IMR-90 (cell line): ENCODE data around the gene ITM2B. TPM values are rescaled to one million over a fixed set of nuclear protein-coding genes. Genes with fewer than 3 reads are reported as not detected.

ENCODE experiments used
- ATAC-seq: fragments of 200-7000 bp; cut with Tn5 transposase; 2 replicates; pipeline ENCODE4 v1.9.1; 2020; ENCODE audit warnings: low read depth, mild to moderate bottlenecking, moderate library complexity
- BruUV-seq: library from RNA; stranded (reverse); fragments of 400-500 nt; replicated peaks from 2 replicates; lab custom pipeline; 2021; lab: Mats Ljungman, UMichigan
- CTCF ChIA-PET: fragments of 300-600 bp; formaldehyde crosslinking; extraction: SDS; loops from one replicate; lab custom pipeline; 2021; ENCODE audit warnings: antibody characterized with exemption; lab: Yijun Ruan, JAX
- POLR2A ChIA-PET: fragments of 300-600 bp; sonication (Branson Sonifier 250); formaldehyde crosslinking; loops from one replicate; lab custom pipeline; 2022; ENCODE audit warnings: antibody characterized with exemption; ENCODE audit not compliant: unreplicated experiment; lab: Charles Lee
- DNase-seq: peaks from one replicate; pipeline ENCODE4 v3.0.0; 2013
- H2AFZ ChIP-seq: replicated peaks from 2 replicates; pipeline ENCODE3; 2013; ENCODE audit warnings: low read length, mild to moderate bottlenecking; ENCODE audit not compliant: poor library complexity
- H2AK5ac ChIP-seq: 2 replicates; pipeline ENCODE4 v1.6.1; 2013; ENCODE audit warnings: low read depth, low read length, inconsistent platforms
- H2AK9ac ChIP-seq: replicated peaks from 2 replicates; pipeline ENCODE3; 2013; ENCODE audit warnings: mild to moderate bottlenecking, low read depth, low read length, moderate library complexity; ENCODE audit not compliant: poor library complexity
- H2BK120ac ChIP-seq: 2 replicates; pipeline ENCODE4 v1.6.1; 2013; ENCODE audit warnings: low read depth, low read length, inconsistent platforms
- H2BK15ac ChIP-seq: 3 replicates; pipeline ENCODE4 v1.6.1; 2013; ENCODE audit warnings: low read depth, low read length, inconsistent platforms
- H2BK20ac ChIP-seq: 2 replicates; pipeline ENCODE4 v1.6.1; 2013; ENCODE audit warnings: low read depth, mild to moderate bottlenecking, inconsistent platforms, low read length, moderate library complexity
- H2BK5ac ChIP-seq: 2 replicates; pipeline ENCODE4 v1.6.1; 2013; ENCODE audit warnings: mild to moderate bottlenecking, low read depth, low read length, inconsistent platforms; ENCODE audit not compliant: poor library complexity, severe bottlenecking
- H3K14ac ChIP-seq: replicated peaks from 2 replicates; pipeline ENCODE4 v1.6.1; 2013; ENCODE audit warnings: low read depth, low read length, inconsistent platforms
- H3K18ac ChIP-seq: 2 replicates; pipeline ENCODE4 v1.6.1; 2013; ENCODE audit warnings: low read depth, low read length, control low read depth
- H3K23ac ChIP-seq: 2 replicates; pipeline ENCODE4 v1.6.1; 2013; ENCODE audit warnings: low read depth, low read length, inconsistent platforms
- H3K27ac ChIP-seq: 2 replicates; pipeline ENCODE4 v1.5.1; 2013; ENCODE audit warnings: mild to moderate bottlenecking, control low read depth, low read length; ENCODE audit not compliant: insufficient read depth
- H3K27me3 ChIP-seq: 2 replicates; pipeline ENCODE4 v1.6.1; 2013; ENCODE audit warnings: low read length; ENCODE audit not compliant: control insufficient read depth, insufficient read depth
- H3K36me3 ChIP-seq: 2 replicates; pipeline ENCODE4 v1.6.1; 2013; ENCODE audit warnings: low read length, mixed read lengths; ENCODE audit not compliant: control insufficient read depth, insufficient read depth
- H3K4ac ChIP-seq: 2 replicates; pipeline ENCODE4 v1.6.1; 2013; ENCODE audit warnings: low read depth, low read length, inconsistent platforms
- H3K4me1 ChIP-seq: 2 replicates; pipeline ENCODE4 v1.6.1; 2013; ENCODE audit warnings: low read length, mixed read lengths; ENCODE audit not compliant: control insufficient read depth, insufficient read depth
- H3K4me2 ChIP-seq: 2 replicates; pipeline ENCODE4 v1.6.1; 2013; ENCODE audit warnings: low read depth, mild to moderate bottlenecking, control low read depth, low read length, moderate library complexity
- H3K4me3 ChIP-seq: 2 replicates; pipeline ENCODE4 v1.5.1; 2013; ENCODE audit warnings: low read depth, mild to moderate bottlenecking, control low read depth, low read length, moderate library complexity; ENCODE audit not compliant: insufficient read depth
- H3K56ac ChIP-seq: 2 replicates; pipeline ENCODE4 v1.6.1; 2013; ENCODE audit warnings: low read length, inconsistent platforms; ENCODE audit not compliant: insufficient read depth; ENCODE audit errors: extremely low read depth
- H3K79me1 ChIP-seq, 2 experiments: 2 replicates each; pipeline ENCODE4 v1.6.1; 2013; ENCODE audit warnings: low read length in 2 of 2, inconsistent platforms in 1 of 2, low read depth in 1 of 2
- H3K9ac ChIP-seq: 2 replicates; pipeline ENCODE4 v1.6.1; 2013; ENCODE audit warnings: low read depth, low read length, control low read depth
- H3K9me1 ChIP-seq: 2 replicates; pipeline ENCODE4 v1.6.1; 2013; ENCODE audit warnings: low read length, inconsistent platforms; ENCODE audit not compliant: insufficient read depth
- H3K9me3 ChIP-seq: 2 replicates; pipeline ENCODE4 v1.6.1; 2013; ENCODE audit warnings: low read length; ENCODE audit not compliant: control insufficient read depth, insufficient read depth
- H4K20me1 ChIP-seq: 2 replicates; pipeline ENCODE4 v1.6.1; 2013; ENCODE audit warnings: low read length, inconsistent platforms; ENCODE audit not compliant: insufficient read depth
- H4K5ac ChIP-seq: 2 replicates; pipeline ENCODE4 v1.6.1; 2013; ENCODE audit warnings: mild to moderate bottlenecking, low read depth, low read length, control low read depth
- H4K8ac ChIP-seq, 2 experiments: 2 replicates each; pipeline ENCODE4 v1.6.1; 2013; ENCODE audit warnings: low read depth in 2 of 2, low read length in 2 of 2, control low read depth in 1 of 2, inconsistent platforms in 1 of 2
- H4K91ac ChIP-seq: 2 replicates; pipeline ENCODE4 v1.6.1; 2013; ENCODE audit warnings: low read depth, low read length, inconsistent platforms; ENCODE audit not compliant: insufficient read depth
- CEBPB ChIP-seq: IDR thresholded peaks from 2 replicates; pipeline ENCODE4 v1.6.1; 2012; ENCODE audit warnings: low read depth, low read length, improper control_type of control experiment
- FOS ChIP-seq: fragments of 150-350 bp; IDR thresholded peaks from 2 replicates; pipeline ENCODE4 v1.6.1; 2016; ENCODE audit warnings: low read depth, low read length
- MAZ ChIP-seq: IDR thresholded peaks from 2 replicates; pipeline ENCODE4 v1.6.1; 2012; ENCODE audit warnings: low read depth, mild to moderate bottlenecking, low read length, improper control_type of control experiment, moderate library complexity, borderline replicate concordance
- POLR2A ChIP-seq: IDR thresholded peaks from 2 replicates; pipeline ENCODE4 v1.6.1; 2012; ENCODE audit warnings: mild to moderate bottlenecking, low read depth, low read length
- SMC3 ChIP-seq: fragments of 150-350 bp; IDR thresholded peaks from 2 replicates; pipeline ENCODE4 v1.6.1; 2016; ENCODE audit warnings: low read depth, mild to moderate bottlenecking, antibody characterized with exemption, low read length, moderate library complexity
- WGBS, 2 experiments: methylation state at CpG; one replicate each; pipeline versions ENCODE4 v1.1.5 to v1.1.7; 2013; ENCODE audit warnings: missing lambda C conversion rate in 2 of 2; ENCODE audit not compliant: insufficient read length in 1 of 2; ENCODE audit errors: extremely low coverage in 2 of 2; 5-methylcytosine and 5-hydroxymethylcytosine counted together
- dilution Hi-C: fragments of 300-500 bp; cut with HindIII; formaldehyde crosslinking; loops from one replicate; pipeline ENCODE4 v1.14.3; 2018; ENCODE audit warnings: low sequenced_read_pairs; ENCODE audit not compliant: unreplicated experiment
- in situ Hi-C: fragments of 300-500 bp; cut with MboI; formaldehyde crosslinking; loops from 3 replicates; pipeline ENCODE4 v1.14.3; 2019; ENCODE audit warnings: low sequenced_read_pairs, inconsistent platforms, mixed read lengths
- intact Hi-C: fragments of 100-400 bp; cut with micrococcal nuclease; formaldehyde crosslinking; loops from 2 replicates; pipeline ENCODE4 v1.10.0; 2022
- polyA plus RNA-seq, 3 experiments: library from polyadenylated mRNA; depleted of rRNA; stranded (reverse); fragments of >200 nt; gene quantifications; 2 replicates each; pipeline ENCODE4 v1.2.3, GENCODE V29; 2012; ENCODE audit warnings: low replicate concordance in 1 of 3
- total RNA-seq: library from RNA; depleted of rRNA; stranded (reverse); fragments of >200 nt; gene quantifications from 2 replicates; pipeline ENCODE4 v1.2.3, GENCODE V29; 2012
- TF ChIP-seq, protein P1 (sequence below): fragments of 150-350 bp; IDR thresholded peaks from 2 replicates; pipeline ENCODE4 v1.6.1; 2016; ENCODE audit warnings: low read depth, mild to moderate bottlenecking, low read length, moderate library complexity, borderline replicate concordance

ITM2B gene
- total and polyA plus RNA-seq, 2 of the 4 experiments (the other 2 are of a cell fraction), result 51.1 to 158 TPM

DNA sequence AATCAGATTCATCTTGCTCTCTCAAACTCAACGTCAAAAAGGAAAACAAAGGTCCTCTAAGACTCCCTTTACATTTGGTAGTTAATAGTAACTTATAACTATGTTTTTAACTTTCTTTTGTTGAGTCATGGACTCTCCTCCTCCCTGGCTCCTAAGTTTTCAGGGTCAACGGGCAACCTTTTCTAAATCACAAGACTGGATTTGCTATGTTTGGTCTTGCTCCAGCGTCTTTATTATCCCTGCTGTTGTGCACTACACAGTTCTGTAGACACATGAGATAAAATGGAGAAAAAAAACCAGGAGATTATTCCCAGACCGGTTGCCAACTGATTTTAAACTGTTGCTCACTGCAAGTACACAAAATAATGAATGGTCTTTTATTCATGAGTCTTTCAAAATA lies 1.9 kb upstream of the ITM2B start:
- POLR2A ChIA-PET, result no interaction called here
- Histone ChIP-seq H2BK20ac (no peak overlapping the region), H3K56ac (no peak overlapping the region), H3K27me3 (peaks cover 13% of the 10 kb centered on the region; the same call in 1 of the 2 replicates), H2AK5ac (no peak overlapping the region), H3K4me1 (peaks cover 4% of the 10 kb centered on the region), H3K18ac (no peak overlapping the region; the same call in 1 of the 2 replicates), H3K27ac (no peak overlapping the region), H2AFZ (no peak overlapping the region), H3K9me1 (peaks cover 3% of the 10 kb centered on the region; the same call in 1 of the 2 replicates), H3K4ac (no peak overlapping the region), H4K8ac (no peak overlapping the region), H3K79me1 (peaks cover 7 to 19% of the 10 kb centered on the region in 2 experiments), H3K4me2 (no peak overlapping the region), H4K5ac (no peak overlapping the region), H3K9me3 (no peaks in the 10 kb centered on the region), H2BK15ac (no peak overlapping the region), H4K91ac (no peak overlapping the region), H2BK120ac (no peak overlapping the region), H3K36me3 (no peaks in the 10 kb centered on the region), H4K20me1 (peaks cover 4% of the 10 kb centered on the region; the same call in 1 of the 2 replicates), H2BK5ac (no peak overlapping the region), H2AK9ac (no peak overlapping the region), H3K14ac (no peak overlapping the region), H3K4me3 (no peak overlapping the region), H3K9ac (no peak overlapping the region), H3K23ac (no peak overlapping the region)
- dilution Hi-C loops, result no loop called here
- intact Hi-C loops, result loop anchor here (5.0 to 10.0 kb wide), 3 partner anchors 104 to 534 kb away; no protein-coding TSS in a partner anchor
- no TSS peak for BruUV-seq
- no peak for TF ChIP-seq CEBPB
- no peak for TF ChIP-seq FOS
- TF ChIP-seq POLR2A, result no peak
- TF ChIP-seq MAZ, result no peak
- TF ChIP-seq, protein P1, sequence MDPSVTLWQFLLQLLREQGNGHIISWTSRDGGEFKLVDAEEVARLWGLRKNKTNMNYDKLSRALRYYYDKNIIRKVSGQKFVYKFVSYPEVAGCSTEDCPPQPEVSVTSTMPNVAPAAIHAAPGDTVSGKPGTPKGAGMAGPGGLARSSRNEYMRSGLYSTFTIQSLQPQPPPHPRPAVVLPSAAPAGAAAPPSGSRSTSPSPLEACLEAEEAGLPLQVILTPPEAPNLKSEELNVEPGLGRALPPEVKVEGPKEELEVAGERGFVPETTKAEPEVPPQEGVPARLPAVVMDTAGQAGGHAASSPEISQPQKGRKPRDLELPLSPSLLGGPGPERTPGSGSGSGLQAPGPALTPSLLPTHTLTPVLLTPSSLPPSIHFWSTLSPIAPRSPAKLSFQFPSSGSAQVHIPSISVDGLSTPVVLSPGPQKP, result no peak
- TF ChIP-seq SMC3, result no peak
- ATAC-seq (no peak), DNase-seq (no peak)
- in situ Hi-C loops, result no loop called here
- CTCF ChIA-PET, result no interaction called here
- 40% methylated on average over 1 of the region's 4 CpGs; no CpG with 5 or more reads in 1 of the 2 experiments for WGBS, 2 experiments
